Measurements from ENCODE around the gene MREG. TPM values are rescaled to one million over a fixed set of nuclear protein-coding genes. Genes with fewer than 3 reads are reported as not detected.
"Not testable (repeated sequence)": the region's sequence is repeated elsewhere in the genome, so short reads cannot be mapped to it uniquely, and the experiment has no call there.

MREG gene
- total and polyA plus RNA-seq, 9 donors: 0.85 to 5.4 (median 2.1) TPM

DNA sequence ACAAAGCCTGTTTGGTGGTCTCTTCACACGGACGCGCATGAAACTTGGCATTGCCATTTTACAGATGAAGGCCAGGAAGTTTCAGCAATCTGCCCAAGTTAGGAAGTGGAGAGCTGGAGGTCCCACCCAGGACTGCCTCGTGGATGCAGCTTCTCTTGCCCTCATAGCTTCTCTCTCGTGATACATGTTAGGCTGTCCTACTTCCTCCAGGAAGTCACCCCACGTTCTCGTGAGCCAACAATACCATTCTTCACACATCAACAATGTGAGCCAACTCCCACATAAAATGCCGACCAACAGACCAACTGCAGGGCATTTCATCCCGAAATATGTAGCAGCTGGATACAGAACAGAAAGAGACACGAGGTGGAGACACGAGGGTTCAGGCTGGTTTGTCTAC is 85.3 kb downstream of the MREG start:
- 73 to 76% (median 75%) methylated on average over 11 of the region's 11 CpGs for WGBS, 3 donors

DNA sequence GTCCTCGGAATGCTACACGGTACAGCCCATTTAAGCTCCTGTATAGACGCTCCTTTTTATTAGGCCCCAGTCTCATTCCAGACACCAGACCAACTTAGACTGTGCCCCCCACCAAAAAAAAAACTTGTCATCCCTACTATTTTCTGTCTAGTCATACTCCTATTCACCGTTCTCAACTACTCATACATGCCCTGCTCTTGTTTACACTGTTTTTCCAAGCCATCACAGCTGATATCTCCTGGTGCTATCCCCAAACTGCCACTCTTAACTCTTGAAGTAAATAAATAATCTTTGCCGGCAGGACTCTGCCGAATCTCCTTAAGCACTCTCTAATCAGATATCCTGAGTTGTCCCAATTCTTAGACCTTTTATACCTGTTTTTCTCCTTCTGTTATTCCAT is 86.4 kb downstream of the MREG start:
- DNase-seq; H3K4me1 ChIP-seq (ENCODE audit: insufficient read depth); H3K27ac ChIP-seq; H3K9me3 ChIP-seq; H3K36me3 ChIP-seq; H3K4me3 ChIP-seq; H3K27me3 ChIP-seq; intact Hi-C loops (cut with DNase I): not testable (repeated sequence)
- 95 to 96% (median 95%) methylated on average over 6 of the region's 6 CpGs for WGBS, 3 donors

More for the DNA sequence above, 85.3 kb downstream of the MREG start:
- H3K9me3 ChIP-seq: no peaks in the 10 kb centered on the region
- TF ChIP-seq POLR2A (IDR thresholded peaks at IDR 0.05) (no peak), EP300 (IDR thresholded peaks at IDR 0.05) (no peak)
- TF ChIP-seq, protein P1, sequence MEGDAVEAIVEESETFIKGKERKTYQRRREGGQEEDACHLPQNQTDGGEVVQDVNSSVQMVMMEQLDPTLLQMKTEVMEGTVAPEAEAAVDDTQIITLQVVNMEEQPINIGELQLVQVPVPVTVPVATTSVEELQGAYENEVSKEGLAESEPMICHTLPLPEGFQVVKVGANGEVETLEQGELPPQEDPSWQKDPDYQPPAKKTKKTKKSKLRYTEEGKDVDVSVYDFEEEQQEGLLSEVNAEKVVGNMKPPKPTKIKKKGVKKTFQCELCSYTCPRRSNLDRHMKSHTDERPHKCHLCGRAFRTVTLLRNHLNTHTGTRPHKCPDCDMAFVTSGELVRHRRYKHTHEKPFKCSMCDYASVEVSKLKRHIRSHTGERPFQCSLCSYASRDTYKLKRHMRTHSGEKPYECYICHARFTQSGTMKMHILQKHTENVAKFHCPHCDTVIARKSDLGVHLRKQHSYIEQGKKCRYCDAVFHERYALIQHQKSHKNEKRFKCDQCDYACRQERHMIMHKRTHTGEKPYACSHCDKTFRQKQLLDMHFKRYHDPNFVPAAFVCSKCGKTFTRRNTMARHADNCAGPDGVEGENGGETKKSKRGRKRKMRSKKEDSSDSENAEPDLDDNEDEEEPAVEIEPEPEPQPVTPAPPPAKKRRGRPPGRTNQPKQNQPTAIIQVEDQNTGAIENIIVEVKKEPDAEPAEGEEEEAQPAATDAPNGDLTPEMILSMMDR (IDR thresholded peaks at IDR 0.05): no peak
- intact Hi-C loops (cut with DNase I): no loop called here
- DNase-seq: no peak
- H3K4me1 ChIP-seq (ENCODE audit: insufficient read depth): no peaks in the 10 kb centered on the region
- H3K27me3 ChIP-seq: no peaks in the 10 kb centered on the region
- no peak overlapping the region for H3K4me3 ChIP-seq
- H3K27ac ChIP-seq: no peak overlapping the region
- no peaks in the 10 kb centered on the region for H3K36me3 ChIP-seq

- Histone ChIP-seq H3K9me3 (no peaks in the 10 kb centered on the region), H3K4me1 (ENCODE audit: insufficient read depth) (peaks cover 2% of the 10 kb centered on the region), H3K27ac (no peak overlapping the region), H3K27me3 (no peaks in the 10 kb centered on the region), H3K4me3 (no peak overlapping the region), H3K36me3 (no peaks in the 10 kb centered on the region)
- TF ChIP-seq POLR2A (IDR thresholded peaks at IDR 0.05): no peak
- intact Hi-C loops (cut with DNase I): loop anchor here in 2 of 4 donors (5.0 kb wide), 2 partner anchors 465 to 470 kb away; no protein-coding TSS in a partner anchor
- WGBS, 3 donors: 70 to 78% (median 75%) methylated on average over 3 of the region's 3 CpGs
- DNase-seq: peak in 1 of 5 donors; percentile 34
Measured at GRCh38 chr2:215921895-215922294, 91.5 kb downstream of the MREG start.

- peaks cover 2% of the 10 kb centered on the region for H3K4me1 ChIP-seq (ENCODE audit: insufficient read depth)
- H3K36me3 ChIP-seq: no peaks in the 10 kb centered on the region
- no peaks in the 10 kb centered on the region for H3K9me3 ChIP-seq
- no peaks in the 10 kb centered on the region for H3K27me3 ChIP-seq
- no peak overlapping the region for H3K27ac ChIP-seq
- intact Hi-C loops (cut with DNase I): loop anchor here in 2 of 4 donors (5.0 kb wide), 2 partner anchors 463 to 468 kb away; no protein-coding TSS in a partner anchor
- TF ChIP-seq, protein P1 (IDR thresholded peaks at IDR 0.05): peak; percentile 62 to 77 (median 63)
- TF ChIP-seq EP300 (IDR thresholded peaks at IDR 0.05) (no peak), POLR2A (IDR thresholded peaks at IDR 0.05) (no peak)
- no peak overlapping the region for H3K4me3 ChIP-seq
- 16 to 22% (median 20%) methylated on average over 8 of the region's 8 CpGs for WGBS, 3 donors
- DNase-seq: peak; percentile 55 to 79 (median 71)
Measured at GRCh38 chr2:215920244-215921100, 92.9 kb downstream of the MREG start.

DNA sequence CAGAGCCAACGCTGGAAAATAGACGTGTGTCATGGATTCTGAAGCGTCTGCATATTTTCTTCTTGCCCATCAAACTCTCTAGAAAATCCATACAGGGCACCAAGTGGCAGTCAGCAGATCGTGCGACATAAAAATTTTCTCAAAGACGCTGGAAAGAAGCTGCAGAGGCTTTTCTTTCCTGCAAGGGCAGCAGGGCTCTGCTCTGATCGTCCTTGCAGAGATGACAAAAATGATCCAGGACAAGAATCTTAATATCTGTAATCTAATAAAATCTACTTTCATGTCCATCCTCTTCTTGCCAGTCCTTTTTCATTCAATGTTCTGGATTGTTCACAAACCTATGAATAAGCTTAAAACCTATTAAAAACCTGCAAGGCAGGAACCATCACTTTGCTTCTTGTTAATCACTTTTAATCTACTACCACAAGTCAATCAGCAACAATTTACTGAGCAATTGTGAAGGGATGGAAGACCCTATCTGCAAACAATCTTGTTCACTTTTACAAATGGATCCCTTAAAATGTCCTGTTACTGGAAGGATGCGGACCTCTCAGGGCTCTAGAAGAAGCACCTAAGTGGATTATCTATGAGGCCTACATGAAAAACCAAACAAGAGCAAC is 93.6 kb downstream of the MREG start:
- no peaks in the 10 kb centered on the region for H3K27me3 ChIP-seq
- no peak overlapping the region for H3K4me3 ChIP-seq
- no peak for DNase-seq
- intact Hi-C loops (cut with DNase I): loop anchor here (5.0 kb wide), 2 partner anchors 462 to 467 kb away; no protein-coding TSS in a partner anchor
- no peaks in the 10 kb centered on the region for H3K9me3 ChIP-seq
- peaks cover 2% of the 10 kb centered on the region for H3K4me1 ChIP-seq (ENCODE audit: insufficient read depth)
- TF ChIP-seq, protein P1 (IDR thresholded peaks at IDR 0.05): no peak
- TF ChIP-seq POLR2A (IDR thresholded peaks at IDR 0.05): no peak
- no peak overlapping the region for H3K27ac ChIP-seq
- 63 to 77% (median 66%) methylated on average over 8 of the region's 8 CpGs for whole genome bisulfite sequencing, 3 donors
- no peaks in the 10 kb centered on the region for H3K36me3 ChIP-seq
